Thoracic aorta (tissue), 2 donors: ENCODE data around the gene INSM1. TPM values are rescaled to one million over a fixed set of nuclear protein-coding genes. Genes with fewer than 3 reads are reported as not detected.

Source experiments
- ATAC-seq: fragments of 150-250 bp; one replicate; pipeline ENCODE4 v1.8.0; 2017; ENCODE audit warnings: low read depth; ENCODE audit not compliant: insufficient number of reproducible peaks, low FRiP score
- DNase-seq: peaks from one replicate; pipeline ENCODE4 v3.0.0-alpha.2; 2020; ENCODE audit warnings: low spot score
- H3K27ac ChIP-seq, 2 donors: fragments of 200-600 bp; sonication (generic); 1 replicate in 1 of 2; 2 replicates in 1 of 2; pipeline ENCODE4 v1.5.1; 2016; ENCODE audit warnings: mild to moderate bottlenecking in 2 of 2, moderate library complexity in 2 of 2
- H3K27me3 ChIP-seq: fragments of 200-600 bp; sonication (generic); replicated peaks from 2 replicates; pipeline ENCODE4 v1.6.0; 2016; ENCODE audit warnings: mild to moderate bottlenecking; ENCODE audit not compliant: insufficient read depth
- H3K36me3 ChIP-seq: fragments of 200-600 bp; sonication (generic); one replicate; pipeline ENCODE4 v1.5.1; 2016
- H3K4me1 ChIP-seq, 2 donors: fragments of 200-600 bp; sonication (generic); 1 replicate in 1 of 2; 2 replicates in 1 of 2; pipeline versions ENCODE4 v1.5.1 to v1.6.0; 2016; ENCODE audit warnings: low read depth in 2 of 2, mild to moderate bottlenecking in 1 of 2; ENCODE audit not compliant: control insufficient read depth in 1 of 2
- H3K4me3 ChIP-seq: fragments of 200-600 bp; sonication (generic); 2 replicates; pipeline ENCODE4 v1.5.1; 2016; ENCODE audit warnings: mild to moderate bottlenecking
- H3K9me3 ChIP-seq: fragments of 200-600 bp; sonication (generic); 2 replicates; pipeline ENCODE4 v1.5.1; 2016
- CTCF ChIP-seq: fragments of 200-600 bp; sonication (generic); IDR thresholded peaks from one replicate; pipeline ENCODE4 v1.5.1; 2019; ENCODE audit warnings: antibody characterized with exemption
- total RNA-seq, 2 donors: library from RNA; depleted of rRNA; stranded (reverse); fragments of >200 nt; gene quantifications; one replicate each; pipeline versions ENCODE4 v1.1.0 to v1.2.3, GENCODE V29; 2016

Gene INSM1, protein sequence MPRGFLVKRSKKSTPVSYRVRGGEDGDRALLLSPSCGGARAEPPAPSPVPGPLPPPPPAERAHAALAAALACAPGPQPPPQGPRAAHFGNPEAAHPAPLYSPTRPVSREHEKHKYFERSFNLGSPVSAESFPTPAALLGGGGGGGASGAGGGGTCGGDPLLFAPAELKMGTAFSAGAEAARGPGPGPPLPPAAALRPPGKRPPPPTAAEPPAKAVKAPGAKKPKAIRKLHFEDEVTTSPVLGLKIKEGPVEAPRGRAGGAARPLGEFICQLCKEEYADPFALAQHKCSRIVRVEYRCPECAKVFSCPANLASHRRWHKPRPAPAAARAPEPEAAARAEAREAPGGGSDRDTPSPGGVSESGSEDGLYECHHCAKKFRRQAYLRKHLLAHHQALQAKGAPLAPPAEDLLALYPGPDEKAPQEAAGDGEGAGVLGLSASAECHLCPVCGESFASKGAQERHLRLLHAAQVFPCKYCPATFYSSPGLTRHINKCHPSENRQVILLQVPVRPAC
- total RNA-seq: not detected

GRCh38 chr20:20367575-20368417 lies at the start of gene INSM1:
Gene INSM1 (plus strand): TSS chr20:20368104. CDS start chr20:20368268, 164 bp downstream.
- Histone ChIP-seq H3K4me1 (peaks cover 5 to 25% of the 10 kb centered on the region in 2 donors), H3K36me3 (no peaks in the 10 kb centered on the region), H3K27ac (no peak within 1 kb of the TSS), H3K4me3 (peak within 1 kb of the TSS; percentile 58), H3K9me3 (no peaks in the 10 kb centered on the region), H3K27me3 (peaks cover 19% of the 10 kb centered on the region)
- ATAC-seq: no peak
- no peak for DNase-seq
- no peak for TF ChIP-seq CTCF

DNA sequence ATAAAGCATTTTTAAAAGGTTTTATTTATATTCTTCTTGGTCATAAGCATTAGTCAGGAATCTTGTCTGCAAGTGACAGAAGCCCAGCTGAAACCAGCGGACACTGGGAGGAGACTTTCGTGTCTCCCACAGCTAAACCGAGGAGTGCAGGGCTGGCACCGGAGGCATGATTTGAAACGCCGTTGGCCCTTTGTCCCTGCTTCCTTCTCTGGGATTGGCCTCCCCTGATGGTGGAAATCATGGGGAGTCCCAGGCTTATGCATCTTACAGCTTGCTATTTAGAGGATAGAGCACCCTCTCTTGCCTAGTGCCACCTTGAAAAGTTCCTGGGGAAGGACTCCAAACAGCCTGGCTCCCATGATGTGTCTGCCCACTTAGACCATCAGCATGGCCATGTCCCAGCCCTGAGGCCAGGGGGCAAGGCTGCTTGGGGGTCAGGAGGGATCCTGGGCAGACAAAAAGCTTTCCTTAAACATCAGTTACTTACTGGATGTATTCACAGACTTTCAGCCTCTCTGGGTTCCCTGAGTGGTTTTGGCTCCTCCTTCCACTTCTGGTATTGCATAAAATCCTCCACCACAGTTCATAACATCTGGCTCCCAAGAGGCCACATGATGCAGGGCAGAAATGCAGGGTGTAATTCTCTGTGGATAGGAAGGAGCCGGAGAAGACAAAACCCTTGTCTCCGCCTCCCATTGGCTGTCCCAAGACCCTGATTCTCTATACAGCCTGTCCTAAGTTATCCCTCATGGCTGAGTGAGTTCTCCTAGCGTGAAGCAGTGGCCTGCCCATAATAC lies 49.3 kb upstream of the INSM1 start:
- no peak for ATAC-seq
- no peak overlapping the region for H3K27ac ChIP-seq
- H3K27me3 ChIP-seq: no peaks in the 10 kb centered on the region
- H3K36me3 ChIP-seq: no peaks in the 10 kb centered on the region
- H3K4me1 ChIP-seq: no peaks in the 10 kb centered on the region
- TF ChIP-seq CTCF: no peak
- H3K4me3 ChIP-seq: no peak overlapping the region
- no peaks in the 10 kb centered on the region for H3K9me3 ChIP-seq
- DNase-seq: no peak

DNA sequence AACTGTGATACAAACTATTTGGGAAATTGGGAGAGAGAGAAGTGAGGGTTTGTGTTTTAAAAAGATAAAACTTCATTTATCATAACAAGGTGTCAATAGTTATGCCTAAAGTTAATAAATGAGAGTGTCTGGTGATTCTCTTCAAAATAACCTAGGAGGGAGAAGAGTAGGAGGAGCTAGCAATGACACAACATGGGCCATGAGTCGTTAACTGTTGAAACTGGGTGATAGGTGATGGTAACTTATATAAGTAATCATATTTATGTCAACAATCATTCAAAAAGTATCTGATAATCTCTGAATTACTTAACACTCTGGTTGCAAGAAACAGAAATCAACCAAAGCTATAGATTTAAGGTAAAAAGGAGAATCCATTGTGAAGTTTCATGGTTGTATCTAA lies 46.8 kb upstream of the INSM1 start:
- Histone ChIP-seq H3K4me3 (no peak overlapping the region), H3K9me3 (no peaks in the 10 kb centered on the region), H3K27ac (no peak overlapping the region), H3K27me3 (no peaks in the 10 kb centered on the region), H3K4me1 (no peaks in the 10 kb centered on the region), H3K36me3 (no peaks in the 10 kb centered on the region)
- no peak for ATAC-seq
- TF ChIP-seq CTCF: no peak
- DNase-seq: no peak

DNA sequence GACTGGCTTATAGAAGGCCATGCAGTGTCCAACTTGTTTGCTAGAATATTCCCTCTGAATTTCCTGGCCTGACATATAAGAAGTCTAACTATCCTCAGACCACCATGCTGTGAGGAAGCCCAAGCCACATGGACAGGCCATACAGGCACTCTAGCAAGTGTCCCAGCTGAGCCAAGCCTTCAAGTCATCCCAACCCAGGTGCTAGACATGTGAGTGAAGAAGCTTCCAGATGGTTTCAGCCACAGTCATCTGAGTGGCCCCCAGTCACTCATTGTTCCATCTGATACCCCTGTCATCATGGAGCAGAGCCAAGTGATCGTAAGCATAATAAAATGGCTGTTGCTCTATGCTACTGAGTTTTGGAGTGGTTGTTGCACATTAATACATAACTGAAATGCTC lies 46.0 kb upstream of the INSM1 start:
- no peak for DNase-seq
- ATAC-seq: no peak
- H3K36me3 ChIP-seq: no peaks in the 10 kb centered on the region
- no peaks in the 10 kb centered on the region for H3K4me1 ChIP-seq
- no peak for TF ChIP-seq CTCF
- no peak overlapping the region for H3K4me3 ChIP-seq
- H3K9me3 ChIP-seq: no peaks in the 10 kb centered on the region
- no peaks in the 10 kb centered on the region for H3K27me3 ChIP-seq
- H3K27ac ChIP-seq: no peak overlapping the region
